HCT116 (cell line): Measurements from ENCODE around the gene SPESP1.
A peak's percentile ranks its signal among the peaks of the same experiment; 100 is the strongest.

ENCODE experiments used
- ATF3 ChIP-seq: IDR thresholded peaks from 2 replicates; pipeline ENCODE4 v1.6.1; 2012
- CTCF ChIP-seq, 3 experiments: fragments of 200-600 bp in 1 of 3; sonication (generic) in 1 of 3; IDR thresholded peaks in 2 of 3; conservative IDR thresholded peaks in 1 of 3; 2 replicates each; pipeline ENCODE4 v1.5.1; 2012 to 2017; ENCODE audit warnings: low read depth in 2 of 3, low read length in 2 of 3, antibody characterized with exemption in 1 of 3, borderline replicate concordance in 1 of 3, control low read depth in 1 of 3, mild to moderate bottlenecking in 1 of 3, mixed read lengths in 1 of 3, mixed run types in 1 of 3, moderate library complexity in 1 of 3; ENCODE audit not compliant: insufficient read depth in 1 of 3
- EZH2 ChIP-seq: fragments of 200-600 bp; sonication (generic); IDR thresholded peaks from 2 replicates; pipeline ENCODE4 v1.6.1; 2017; ENCODE audit warnings: antibody characterized with exemption, mixed run types
- JUND ChIP-seq: IDR thresholded peaks from 2 replicates; pipeline ENCODE4 v1.6.1; 2012
- POLR2A ChIP-seq: IDR thresholded peaks from 2 replicates; pipeline ENCODE4 v1.7.0; 2011; ENCODE audit warnings: borderline replicate concordance; ENCODE audit not compliant: insufficient read depth, insufficient read length; ENCODE audit errors: extremely low read depth
- POLR2AphosphoS5 ChIP-seq: IDR thresholded peaks from 2 replicates; pipeline ENCODE4 v1.6.1; 2011; ENCODE audit warnings: mild to moderate bottlenecking, low read depth, low read length, moderate library complexity
- RAD21 ChIP-seq: IDR thresholded peaks from 2 replicates; pipeline ENCODE4 v1.6.1; 2012; ENCODE audit warnings: low read depth, mild to moderate bottlenecking
- REST ChIP-seq: IDR thresholded peaks from 2 replicates; pipeline ENCODE4 v1.6.1; 2012; ENCODE audit warnings: low read depth
- SP1 ChIP-seq: IDR thresholded peaks from 2 replicates; pipeline ENCODE4 v1.6.1; 2012; ENCODE audit warnings: low read depth
- SRF ChIP-seq: IDR thresholded peaks from 2 replicates; pipeline ENCODE4 v1.6.1; 2012; ENCODE audit warnings: low read depth
- TCF7L2 ChIP-seq: IDR thresholded peaks from 2 replicates; pipeline ENCODE4 v1.7.0; 2011; ENCODE audit warnings: borderline replicate concordance, inconsistent platforms; ENCODE audit not compliant: insufficient read depth, insufficient read length; ENCODE audit errors: extremely low read depth
- YY1 ChIP-seq: IDR thresholded peaks from 2 replicates; pipeline ENCODE4 v1.6.1; 2011; ENCODE audit warnings: low read length, low read depth, moderate library complexity, mild to moderate bottlenecking; ENCODE audit not compliant: insufficient replicate concordance; ENCODE audit errors: extremely low read depth
- ZFX ChIP-seq: fragments of 450-650 bp; IDR thresholded peaks from 2 replicates; pipeline ENCODE4 v1.6.1; 2017

- TF ChIP-seq JUND (no peak), SP1 (no peak), ATF3 (no peak), EZH2 (no peak), CTCF (IDR thresholded peaks at IDR 0.05 in 2 of 3, conservative IDR thresholded peaks at IDR 0.05 in 1 of 3; ENCODE audit: borderline replicate concordance in 1 of 3, insufficient read depth in 1 of 3, low read depth in 2 of 3, low read length in 2 of 3) (peak; percentile 80 to 96 (median 91)), POLR2AphosphoS5 (no peak), POLR2A (no peak), SRF (no peak), REST (no peak), ZFX (no peak), RAD21 (peak; percentile 94), YY1 (no peak), TCF7L2 (no peak)
Measured at GRCh38 chr15:68924866-68925560, 5.3 kb upstream of the SPESP1 start.
